GM12801 (cell line): ENCODE results near the gene PTGES3L.

Source experiments
- CTCF ChIP-seq: IDR thresholded peaks from one replicate; pipeline ENCODE4 v1.5.1; 2011; ENCODE audit warnings: control low read depth; ENCODE audit not compliant: insufficient read length; ENCODE audit errors: extremely low read depth

The PTGES3L gene

DNA sequence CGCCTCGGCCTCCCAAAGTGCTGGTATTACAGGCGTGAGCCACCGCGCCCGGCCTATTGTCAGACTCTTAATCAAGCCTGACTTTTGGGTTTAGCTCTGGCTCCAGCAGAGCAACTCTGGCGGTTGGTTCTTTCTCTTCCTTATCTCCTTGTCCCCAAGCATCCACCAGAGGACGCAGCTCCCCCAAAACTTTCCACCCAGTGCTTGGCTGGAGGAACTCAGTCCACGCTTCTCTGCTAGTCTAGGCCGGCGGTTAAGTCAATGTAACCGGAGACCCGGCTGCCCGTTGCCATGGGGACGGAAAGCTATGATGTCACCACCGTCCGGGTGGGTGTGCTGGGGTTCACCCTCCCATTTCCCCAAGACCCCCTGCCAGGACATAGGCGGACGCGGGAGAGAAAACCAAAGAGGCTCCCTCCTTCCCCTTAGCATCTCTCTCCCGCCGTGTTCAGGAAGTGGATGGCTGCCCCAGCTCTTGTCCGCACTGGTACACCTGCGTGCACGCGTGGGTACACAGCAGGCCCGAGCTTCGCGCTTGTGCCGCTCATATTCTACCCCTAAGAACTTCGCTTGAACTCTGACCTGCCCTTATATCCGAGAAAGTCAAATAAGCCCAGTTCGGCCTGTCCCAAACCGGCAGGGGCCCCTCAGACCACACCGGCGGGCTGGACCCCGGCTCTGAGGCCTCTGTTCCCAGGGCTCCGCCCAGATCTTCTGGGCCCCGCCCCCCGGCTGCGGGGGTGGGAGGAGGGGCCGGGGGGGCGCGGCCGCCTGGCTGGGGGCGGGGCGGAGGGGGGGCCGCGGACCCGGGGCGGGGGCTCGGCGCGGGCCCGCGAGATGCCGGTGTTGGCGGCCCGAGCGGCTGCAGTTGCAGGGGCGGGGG lies 44.8 kb upstream of the PTGES3L start, which contains the start of gene RND2:
Gene RND2, plus strand, starts transcription at position 825 of the 883 bp plus-strand sequence. CDS start 117 bp downstream, outside the sequence.
- no peak for TF ChIP-seq CTCF

- no peak for TF ChIP-seq CTCF
Observed at GRCh38 chr17:43021741-43022512, 42.0 kb upstream of the PTGES3L start, which contains the start of gene VAT1. VAT1 (minus strand) TSS chr17:43022385; CDS start chr17:43022322, 63 bp downstream.

- TF ChIP-seq CTCF: no peak
Observed at GRCh38 chr17:43020789-43021740, 41.2 kb upstream of the PTGES3L start.

GRCh38 chr17:43020030-43020621 lies 40.2 kb upstream of the PTGES3L start:
- TF ChIP-seq CTCF: no peak

DNA sequence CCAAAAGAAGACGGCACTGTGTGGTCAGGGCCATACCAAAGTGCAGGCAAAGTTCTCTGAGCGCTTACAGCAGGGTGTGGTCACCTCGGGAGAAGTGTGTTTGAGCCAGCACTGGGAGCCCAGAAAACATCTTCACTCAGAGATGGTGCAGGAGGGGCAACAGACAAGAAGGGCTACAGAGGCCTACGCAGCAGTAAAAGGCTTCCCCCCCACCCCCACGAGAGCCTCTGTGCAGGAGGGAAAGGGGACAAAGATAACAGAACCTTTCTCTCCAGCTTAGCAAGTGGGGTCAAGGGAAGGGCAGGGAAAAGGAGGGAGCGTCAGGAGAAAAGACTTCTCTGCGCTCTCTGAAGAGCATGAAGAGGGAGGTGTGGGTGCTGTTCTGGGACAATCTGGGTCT lies 39.5 kb upstream of the PTGES3L start:
- no peak for TF ChIP-seq CTCF

GRCh38 chr17:43018932-43019331 lies 39.1 kb upstream of the PTGES3L start:
- no peak for TF ChIP-seq CTCF
